ENCODE measurements around the gene FAT4.

The FAT4 gene

GRCh38 chr4:125334926-125335325 lies 20.2 kb downstream of the FAT4 start:
- H3K4me1 ChIP-seq (ENCODE audit: insufficient read depth, insufficient read length) = no peaks in the 10 kb centered on the region
- no peaks in the 10 kb centered on the region for H3K27me3 ChIP-seq (ENCODE audit: insufficient read depth, insufficient read length)
- H3K36me3 ChIP-seq (ENCODE audit: insufficient read depth, insufficient read length, low read length) = no peaks in the 10 kb centered on the region
- no peak overlapping the region for H3K4me3 ChIP-seq (ENCODE audit: insufficient read length, low read depth)
- no peak overlapping the region for H3K9ac ChIP-seq (ENCODE audit: insufficient read length, low read depth)
- TF ChIP-seq ZNF274 (IDR thresholded peaks at IDR 0.05; ENCODE audit: low read depth, low read length) (no peak), YY1 (IDR thresholded peaks at IDR 0.05; ENCODE audit: insufficient read depth, insufficient read length) (no peak), SUZ12 (IDR thresholded peaks at IDR 0.05; ENCODE audit: extremely low read depth, insufficient read depth, insufficient read length) (no peak)
- DNase-seq (ENCODE audit: low read depth, low spot score) = no peak
- H3K9me3 ChIP-seq (ENCODE audit: insufficient read depth, low read length) = no peaks in the 10 kb centered on the region

GRCh38 chr4:125338814-125339213 lies 24.1 kb downstream of the FAT4 start:
- Histone ChIP-seq H3K27me3 (ENCODE audit: insufficient read depth, insufficient read length) (no peaks in the 10 kb centered on the region), H3K36me3 (ENCODE audit: insufficient read depth, insufficient read length, low read length) (no peaks in the 10 kb centered on the region), H3K9me3 (ENCODE audit: insufficient read depth, low read length) (no peaks in the 10 kb centered on the region), H3K9ac (ENCODE audit: insufficient read length, low read depth) (no peak overlapping the region), H3K4me3 (ENCODE audit: insufficient read length, low read depth) (no peak overlapping the region), H3K4me1 (ENCODE audit: insufficient read depth, insufficient read length) (no peaks in the 10 kb centered on the region)
- TF ChIP-seq SUZ12 (IDR thresholded peaks at IDR 0.05; ENCODE audit: extremely low read depth, insufficient read depth, insufficient read length) = no peak
- TF ChIP-seq YY1 (IDR thresholded peaks at IDR 0.05; ENCODE audit: insufficient read depth, insufficient read length) = no peak
- TF ChIP-seq ZNF274 (IDR thresholded peaks at IDR 0.05; ENCODE audit: low read depth, low read length) = no peak
- no peak for DNase-seq (ENCODE audit: low read depth, low spot score)

GRCh38 chr4:125344198-125344597 lies 29.4 kb downstream of the FAT4 start:
- no peaks in the 10 kb centered on the region for H3K4me1 ChIP-seq (ENCODE audit: insufficient read depth, insufficient read length)

GRCh38 chr4:125346616-125347015 lies 31.9 kb downstream of the FAT4 start:
- H3K9ac ChIP-seq (ENCODE audit: insufficient read length, low read depth) = no peak overlapping the region
- no peaks in the 10 kb centered on the region for H3K9me3 ChIP-seq (ENCODE audit: insufficient read depth, low read length)
- no peaks in the 10 kb centered on the region for H3K27me3 ChIP-seq (ENCODE audit: insufficient read depth, insufficient read length)
- no peak overlapping the region for H3K4me3 ChIP-seq (ENCODE audit: insufficient read length, low read depth)
- no peaks in the 10 kb centered on the region for H3K4me1 ChIP-seq (ENCODE audit: insufficient read depth, insufficient read length)
- DNase-seq (ENCODE audit: low read depth, low spot score) = no peak
- no peaks in the 10 kb centered on the region for H3K36me3 ChIP-seq (ENCODE audit: insufficient read depth, insufficient read length, low read length)
- TF ChIP-seq ZNF274 (IDR thresholded peaks at IDR 0.05; ENCODE audit: low read depth, low read length) (no peak), SUZ12 (IDR thresholded peaks at IDR 0.05; ENCODE audit: extremely low read depth, insufficient read depth, insufficient read length) (no peak), YY1 (IDR thresholded peaks at IDR 0.05; ENCODE audit: insufficient read depth, insufficient read length) (no peak)

More at GRCh38 chr4:125344198-125344597, 29.4 kb downstream of the FAT4 start:
- TF ChIP-seq ZNF274 (IDR thresholded peaks at IDR 0.05; ENCODE audit: low read depth, low read length) = no peak
- TF ChIP-seq SUZ12 (IDR thresholded peaks at IDR 0.05; ENCODE audit: extremely low read depth, insufficient read depth, insufficient read length) = no peak
- no peak for TF ChIP-seq YY1 (IDR thresholded peaks at IDR 0.05; ENCODE audit: insufficient read depth, insufficient read length)
- no peaks in the 10 kb centered on the region for H3K36me3 ChIP-seq (ENCODE audit: insufficient read depth, insufficient read length, low read length)
- no peak overlapping the region for H3K4me3 ChIP-seq (ENCODE audit: insufficient read length, low read depth)
- DNase-seq (ENCODE audit: low read depth, low spot score) = no peak
- H3K9me3 ChIP-seq (ENCODE audit: insufficient read depth, low read length) = no peaks in the 10 kb centered on the region
- no peaks in the 10 kb centered on the region for H3K27me3 ChIP-seq (ENCODE audit: insufficient read depth, insufficient read length)
- H3K9ac ChIP-seq (ENCODE audit: insufficient read length, low read depth) = no peak overlapping the region

- DNase-seq (ENCODE audit: low read depth, low spot score) = no peak
- Histone ChIP-seq H3K9ac (ENCODE audit: insufficient read length, low read depth) (no peak overlapping the region), H3K4me1 (ENCODE audit: insufficient read depth, insufficient read length) (no peaks in the 10 kb centered on the region), H3K27me3 (ENCODE audit: insufficient read depth, insufficient read length) (no peaks in the 10 kb centered on the region), H3K4me3 (ENCODE audit: insufficient read length, low read depth) (no peak overlapping the region), H3K9me3 (ENCODE audit: insufficient read depth, low read length) (no peaks in the 10 kb centered on the region), H3K36me3 (ENCODE audit: insufficient read depth, insufficient read length, low read length) (no peaks in the 10 kb centered on the region)
- no peak for TF ChIP-seq ZNF274 (IDR thresholded peaks at IDR 0.05; ENCODE audit: low read depth, low read length)
- TF ChIP-seq SUZ12 (IDR thresholded peaks at IDR 0.05; ENCODE audit: extremely low read depth, insufficient read depth, insufficient read length) = no peak
- no peak for TF ChIP-seq YY1 (IDR thresholded peaks at IDR 0.05; ENCODE audit: insufficient read depth, insufficient read length)
Measured at GRCh38 chr4:125350470-125351135, 35.8 kb downstream of the FAT4 start.

GRCh38 chr4:125352521-125352920 lies 37.8 kb downstream of the FAT4 start:
- no peaks in the 10 kb centered on the region for H3K4me1 ChIP-seq (ENCODE audit: insufficient read depth, insufficient read length)
- DNase-seq (ENCODE audit: low read depth, low spot score) = no peak

GRCh38 chr4:125353131-125353530 lies 38.4 kb downstream of the FAT4 start:
- Histone ChIP-seq H3K9me3 (ENCODE audit: insufficient read depth, low read length) (no peaks in the 10 kb centered on the region), H3K36me3 (ENCODE audit: insufficient read depth, insufficient read length, low read length) (no peaks in the 10 kb centered on the region), H3K4me1 (ENCODE audit: insufficient read depth, insufficient read length) (no peaks in the 10 kb centered on the region), H3K9ac (ENCODE audit: insufficient read length, low read depth) (no peak overlapping the region), H3K4me3 (ENCODE audit: insufficient read length, low read depth) (no peak overlapping the region), H3K27me3 (ENCODE audit: insufficient read depth, insufficient read length) (no peaks in the 10 kb centered on the region)
- TF ChIP-seq ZNF274 (IDR thresholded peaks at IDR 0.05; ENCODE audit: low read depth, low read length) (no peak), YY1 (IDR thresholded peaks at IDR 0.05; ENCODE audit: insufficient read depth, insufficient read length) (no peak), SUZ12 (IDR thresholded peaks at IDR 0.05; ENCODE audit: extremely low read depth, insufficient read depth, insufficient read length) (no peak)
- DNase-seq (ENCODE audit: low read depth, low spot score) = no peak

More at GRCh38 chr4:125352521-125352920, 37.8 kb downstream of the FAT4 start:
- no peaks in the 10 kb centered on the region for H3K27me3 ChIP-seq (ENCODE audit: insufficient read depth, insufficient read length)
- TF ChIP-seq SUZ12 (IDR thresholded peaks at IDR 0.05; ENCODE audit: extremely low read depth, insufficient read depth, insufficient read length) (no peak), YY1 (IDR thresholded peaks at IDR 0.05; ENCODE audit: insufficient read depth, insufficient read length) (no peak)
- no peak overlapping the region for H3K4me3 ChIP-seq (ENCODE audit: insufficient read length, low read depth)
- H3K9ac ChIP-seq (ENCODE audit: insufficient read length, low read depth) = no peak overlapping the region
- no peaks in the 10 kb centered on the region for H3K9me3 ChIP-seq (ENCODE audit: insufficient read depth, low read length)
- no peaks in the 10 kb centered on the region for H3K36me3 ChIP-seq (ENCODE audit: insufficient read depth, insufficient read length, low read length)
